EL (cell line): ENCODE results near the gene PRKN.

ENCODE experiments used
- DNase-seq: peaks from one replicate; pipeline ENCODE4 v3.0.0-alpha.2; 2016

PRKN gene

GRCh38 chr6:162363757-162364156 lies 363.8 kb downstream of the PRKN start:
- no peak for DNase-seq

GRCh38 chr6:162360901-162361567 lies 366.5 kb downstream of the PRKN start:
- DNase-seq, result no peak

GRCh38 chr6:162358625-162359024 lies 368.9 kb downstream of the PRKN start:
- no peak for DNase-seq

- DNase-seq, result no peak
Observed at GRCh38 chr6:162345051-162345511, 382.5 kb downstream of the PRKN start.

GRCh38 chr6:162344646-162345010 lies 382.9 kb downstream of the PRKN start:
- DNase-seq, result no peak

GRCh38 chr6:162343936-162344645 lies 383.5 kb downstream of the PRKN start:
- DNase-seq, result no peak

GRCh38 chr6:162343198-162343935 lies 384.2 kb downstream of the PRKN start:
- no peak for DNase-seq

- DNase-seq, result no peak
Observed at GRCh38 chr6:162337412-162337811, 390.2 kb downstream of the PRKN start.

- DNase-seq, result no peak
Observed at GRCh38 chr6:162336359-162336758, 391.2 kb downstream of the PRKN start.

GRCh38 chr6:162332365-162332764 lies 395.2 kb downstream of the PRKN start:
- DNase-seq, result no peak

GRCh38 chr6:162331911-162332310 lies 395.7 kb downstream of the PRKN start:
- DNase-seq, result no peak

- DNase-seq, result no peak
Observed at GRCh38 chr6:162325826-162326225, 401.7 kb downstream of the PRKN start.

GRCh38 chr6:162325051-162325450 lies 402.5 kb downstream of the PRKN start:
- no peak for DNase-seq

GRCh38 chr6:162315291-162315690 lies 412.3 kb downstream of the PRKN start:
- DNase-seq, result no peak

- DNase-seq, result no peak
Observed at GRCh38 chr6:162313922-162314660, 413.5 kb downstream of the PRKN start.

- no peak for DNase-seq
Observed at GRCh38 chr6:162307865-162308264, 419.7 kb downstream of the PRKN start.

GRCh38 chr6:162306616-162307015 lies 420.9 kb downstream of the PRKN start:
- no peak for DNase-seq

- no peak for DNase-seq
Observed at GRCh38 chr6:162301128-162301527, 426.4 kb downstream of the PRKN start.

- DNase-seq, result no peak
Observed at GRCh38 chr6:162294029-162294428, 433.5 kb downstream of the PRKN start.

- DNase-seq, result no peak
Observed at GRCh38 chr6:162292915-162293314, 434.7 kb downstream of the PRKN start.

GRCh38 chr6:162290846-162291465 lies 436.6 kb downstream of the PRKN start:
- no peak for DNase-seq

GRCh38 chr6:162289972-162290371 lies 437.6 kb downstream of the PRKN start:
- no peak for DNase-seq

GRCh38 chr6:162273986-162274385 lies 453.6 kb downstream of the PRKN start:
- DNase-seq, result no peak
